8988T (cell line): Measurements from ENCODE around the gene ATP13A2.
"Not testable (repeated sequence)": the region's sequence is repeated elsewhere in the genome, so short reads cannot be mapped to it uniquely, and the experiment has no call there.

ENCODE experiments used
- DNase-seq: peaks from one replicate; pipeline ENCODE4 v3.0.0; 2011

ATP13A2 gene

DNA sequence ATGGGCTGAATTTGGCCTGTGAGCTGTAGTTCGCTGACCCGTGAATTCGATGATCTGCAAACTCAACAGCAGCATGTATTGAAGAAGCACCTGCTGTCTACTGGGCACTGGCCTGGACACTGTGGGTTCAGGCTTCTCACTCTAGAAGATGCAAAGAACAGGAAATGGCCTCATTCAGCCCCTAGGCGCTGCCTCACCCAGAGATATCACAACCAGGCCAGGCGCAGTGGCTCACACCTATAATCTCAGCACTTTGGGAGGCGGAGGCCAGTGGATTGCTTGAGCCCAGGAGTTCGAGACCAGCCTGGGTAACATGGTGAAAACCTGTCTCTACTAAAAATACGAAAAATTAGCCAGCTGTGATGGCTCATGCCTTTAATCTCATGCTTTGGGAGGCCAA is 55.0 kb downstream of the ATP13A2 start:
- no peak for DNase-seq

DNA sequence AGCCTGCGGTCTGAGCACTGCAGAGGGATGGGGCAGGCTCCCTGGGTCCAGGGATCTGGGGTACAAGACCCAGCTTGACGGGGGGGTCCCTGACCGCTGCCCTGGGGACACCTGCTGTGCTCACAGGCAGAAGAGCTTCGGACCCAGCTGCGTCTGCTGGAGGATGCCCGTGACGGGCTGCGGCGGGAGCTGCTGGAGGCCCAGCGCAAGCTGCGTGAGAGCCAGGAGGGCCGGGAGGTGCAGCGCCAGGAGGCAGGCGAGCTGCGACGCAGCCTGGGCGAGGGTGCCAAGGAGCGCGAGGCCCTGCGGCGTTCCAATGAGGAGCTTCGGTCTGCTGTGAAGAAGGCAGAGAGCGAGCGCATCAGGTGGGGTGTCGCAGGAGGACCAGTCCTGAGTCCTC is 56.5 kb downstream of the ATP13A2 start:
- no peak for DNase-seq

DNA sequence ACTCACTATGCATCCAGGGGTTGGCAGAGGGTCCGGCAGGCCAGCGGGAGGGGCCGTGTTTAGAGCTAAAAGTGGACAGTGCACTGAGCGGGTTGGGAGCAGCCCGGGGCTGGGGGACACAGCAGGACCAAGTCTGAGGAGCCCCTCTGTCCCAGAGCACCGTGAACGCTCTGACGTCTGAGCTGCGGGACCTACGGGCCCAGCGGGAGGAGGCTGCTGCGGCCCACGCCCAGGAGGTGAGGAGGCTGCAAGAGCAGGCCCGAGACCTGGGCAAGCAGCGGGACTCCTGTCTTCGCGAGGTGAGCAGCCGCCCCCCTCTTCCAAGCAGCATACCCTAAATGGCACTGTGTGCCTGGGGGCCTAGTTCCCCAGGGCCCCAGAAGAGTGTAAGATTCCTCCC is 57.1 kb downstream of the ATP13A2 start:
- no peak for DNase-seq

DNA sequence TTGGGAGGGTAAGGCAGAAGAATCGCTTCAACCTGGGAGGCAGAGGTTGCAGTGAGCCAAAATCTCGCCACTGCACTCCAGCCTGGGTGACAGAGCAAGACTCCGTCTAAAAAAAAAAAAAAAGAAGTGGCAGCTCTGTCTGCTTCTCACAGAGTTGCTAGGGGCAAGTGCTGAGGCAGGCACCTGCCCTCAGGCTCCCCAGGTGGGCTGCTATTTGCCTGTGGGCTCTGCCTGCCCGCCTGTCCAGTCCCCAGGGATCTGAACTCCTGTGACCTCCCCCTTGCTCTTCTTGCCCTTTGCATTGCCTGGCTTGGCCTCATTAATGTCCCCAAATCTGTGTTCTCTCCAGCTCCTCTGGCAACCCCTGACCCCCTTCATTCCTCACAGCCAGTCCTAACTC is 59.4 kb downstream of the ATP13A2 start:
- DNase-seq, result not testable (repeated sequence)

DNA sequence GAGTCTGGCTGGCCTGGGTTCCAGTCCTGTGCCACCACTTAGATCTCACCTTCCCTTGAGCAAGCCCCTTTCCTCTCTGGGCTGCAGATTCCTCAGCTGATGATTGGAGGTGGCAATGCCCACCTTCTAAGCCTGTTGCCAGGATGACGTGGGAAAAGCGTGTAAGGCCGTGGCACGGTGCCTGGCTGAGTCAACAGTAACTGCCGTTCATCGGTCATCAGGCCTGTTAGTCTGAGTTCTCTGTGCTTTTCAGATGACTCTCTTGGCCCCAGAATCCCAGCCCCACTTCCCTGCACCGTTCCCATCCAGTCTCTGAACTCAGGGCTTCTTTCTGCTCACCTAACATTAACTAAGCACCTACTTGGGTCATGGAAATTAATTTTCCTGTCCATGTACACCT is 62.7 kb downstream of the ATP13A2 start:
- not testable (repeated sequence) for DNase-seq

DNA sequence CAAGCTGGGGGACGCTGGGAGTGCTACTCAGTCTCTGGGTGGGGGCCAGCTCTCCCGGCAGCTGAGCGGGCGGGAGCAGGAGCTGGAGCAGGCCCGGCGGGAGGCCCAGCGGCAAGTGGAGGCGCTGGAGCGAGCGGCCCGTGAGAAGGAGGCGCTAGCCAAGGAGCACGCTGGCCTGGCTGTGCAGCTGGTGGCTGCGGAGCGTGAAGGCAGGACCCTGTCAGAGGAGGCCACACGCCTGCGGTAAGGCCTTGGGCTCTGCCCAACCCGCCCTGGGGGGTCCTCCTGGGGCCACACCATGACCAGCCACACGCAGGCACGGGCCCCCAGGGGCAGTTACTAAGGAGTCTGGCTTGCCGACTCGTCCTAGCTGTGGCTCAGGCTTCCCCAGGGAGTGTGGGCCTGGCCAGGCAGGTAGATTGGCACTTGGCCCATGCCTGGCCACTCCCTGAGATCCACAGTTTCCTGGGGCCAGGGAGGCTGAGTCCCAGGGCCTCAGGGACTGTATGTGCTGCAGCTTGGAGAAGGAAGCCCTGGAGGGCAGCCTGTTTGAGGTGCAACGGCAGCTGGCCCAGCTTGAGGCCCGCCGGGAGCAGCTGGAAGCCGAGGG is 63.3 kb downstream of the ATP13A2 start:
- not testable (repeated sequence) for DNase-seq

DNA sequence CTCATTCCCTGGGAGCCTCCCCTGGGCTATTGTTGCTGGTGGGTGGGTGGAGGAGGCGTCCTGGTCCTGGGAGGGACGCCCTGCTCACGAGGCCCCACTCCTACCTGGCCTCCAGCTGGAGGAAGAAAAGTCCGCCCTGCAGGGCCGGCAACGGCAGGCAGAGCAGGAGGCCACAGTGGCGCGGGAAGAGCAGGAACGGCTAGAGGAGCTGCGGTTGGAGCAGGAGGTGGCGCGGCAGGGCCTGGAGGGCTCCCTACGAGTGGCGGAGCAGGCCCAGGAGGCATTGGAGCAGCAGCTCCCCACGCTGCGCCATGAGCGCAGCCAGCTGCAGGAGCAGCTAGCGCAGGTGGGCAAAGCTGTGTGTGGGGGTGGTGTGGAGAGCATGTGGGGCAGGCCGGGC is 65.1 kb downstream of the ATP13A2 start:
- DNase-seq, result no peak

DNA sequence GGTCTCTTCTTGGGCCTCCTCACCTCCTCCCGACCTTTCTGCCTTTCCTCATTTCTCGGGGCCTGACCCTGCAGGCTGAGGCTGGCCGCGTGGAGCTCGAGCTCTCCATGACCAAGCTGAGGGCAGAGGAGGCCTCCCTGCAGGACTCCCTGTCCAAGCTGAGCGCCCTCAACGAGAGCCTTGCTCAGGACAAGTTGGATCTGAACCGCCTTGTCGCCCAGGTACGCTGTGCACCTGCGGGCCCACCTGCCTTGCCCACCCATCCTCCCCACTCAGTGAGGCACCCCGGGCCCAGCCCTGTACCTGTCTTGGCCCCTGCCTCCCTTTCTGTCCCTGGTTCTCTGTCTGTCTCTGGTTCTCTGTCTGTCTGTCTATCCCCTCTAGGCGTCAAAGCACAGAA is 65.5 kb downstream of the ATP13A2 start:
- DNase-seq, result not testable (repeated sequence)

DNA sequence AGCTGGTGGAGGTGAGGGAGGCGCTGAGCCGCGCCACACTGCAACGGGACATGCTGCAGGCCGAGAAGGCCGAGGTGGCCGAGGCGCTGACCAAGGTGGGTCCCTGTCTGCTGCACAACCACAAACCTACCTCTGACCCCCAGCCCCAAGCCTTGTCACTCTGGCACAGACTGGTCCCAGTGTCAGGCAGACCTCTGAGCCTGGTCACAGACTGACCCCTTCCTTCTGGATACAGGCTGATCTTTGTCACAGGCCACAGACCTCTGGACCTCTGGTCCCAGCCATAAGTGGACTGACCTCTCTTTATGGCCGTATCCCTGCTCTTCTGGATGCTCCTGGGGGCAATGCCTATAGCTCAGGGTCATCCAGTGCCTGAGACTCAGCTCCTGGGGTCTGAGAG is 66.2 kb downstream of the ATP13A2 start:
- DNase-seq, result not testable (repeated sequence)

DNA sequence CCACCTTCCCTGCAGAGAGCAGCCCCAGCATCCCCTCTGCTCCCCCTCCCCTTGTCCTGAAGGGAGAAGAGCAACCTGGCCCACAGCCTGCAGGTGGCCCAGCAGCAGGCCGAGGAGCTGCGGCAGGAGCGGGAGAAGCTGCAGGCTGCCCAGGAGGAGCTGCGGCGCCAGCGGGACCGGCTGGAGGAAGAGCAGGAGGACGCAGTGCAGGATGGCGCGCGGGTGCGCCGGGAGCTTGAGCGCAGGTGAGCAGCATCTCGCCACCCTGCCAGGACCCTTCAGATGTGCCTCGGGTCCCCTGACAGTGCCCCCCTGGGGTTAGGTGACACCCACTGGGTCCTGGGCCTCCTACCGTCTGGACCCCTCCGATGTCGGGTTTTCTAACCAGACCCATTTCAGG is 67.7 kb downstream of the ATP13A2 start:
- no peak for DNase-seq

DNA sequence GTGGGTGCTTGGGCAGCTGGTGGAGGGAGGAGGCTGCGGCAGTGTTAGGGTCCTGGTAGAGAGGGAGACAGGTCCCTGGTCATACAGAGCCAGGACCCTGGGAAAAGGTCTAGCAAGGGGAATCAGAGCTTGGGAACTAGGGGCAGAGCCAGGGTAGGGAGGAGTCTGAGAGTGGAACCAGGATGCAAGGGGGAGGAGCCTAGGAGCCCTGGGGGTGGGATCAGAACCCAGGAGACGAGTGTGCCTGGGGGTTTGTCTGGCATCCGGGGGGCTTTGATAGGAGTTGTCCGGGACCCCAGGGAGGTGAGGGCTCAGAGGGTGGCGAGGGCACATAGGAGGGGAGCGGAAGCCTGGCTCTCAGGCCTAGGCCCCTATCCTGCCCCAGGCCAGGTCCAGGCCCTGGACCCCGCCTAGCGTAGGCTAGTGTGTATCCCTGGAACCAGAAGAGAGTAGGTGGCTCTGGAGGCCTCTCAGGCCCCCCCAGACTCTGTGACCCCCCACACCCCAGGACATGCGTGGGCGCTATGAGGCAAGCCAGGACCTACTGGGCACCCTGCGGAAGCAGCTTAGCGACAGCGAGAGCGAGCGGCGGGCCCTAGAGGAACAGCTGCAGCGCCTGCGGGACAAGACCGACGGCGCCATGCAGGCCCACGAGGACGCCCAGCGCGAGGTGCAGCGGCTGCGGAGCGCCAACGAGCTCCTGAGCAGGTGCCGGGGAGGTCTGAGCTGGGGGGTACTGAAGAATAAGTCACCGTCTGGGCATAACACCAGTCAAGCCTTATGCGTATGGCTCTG is 72.1 kb downstream of the ATP13A2 start:
- DNase-seq, result not testable (repeated sequence)

DNA sequence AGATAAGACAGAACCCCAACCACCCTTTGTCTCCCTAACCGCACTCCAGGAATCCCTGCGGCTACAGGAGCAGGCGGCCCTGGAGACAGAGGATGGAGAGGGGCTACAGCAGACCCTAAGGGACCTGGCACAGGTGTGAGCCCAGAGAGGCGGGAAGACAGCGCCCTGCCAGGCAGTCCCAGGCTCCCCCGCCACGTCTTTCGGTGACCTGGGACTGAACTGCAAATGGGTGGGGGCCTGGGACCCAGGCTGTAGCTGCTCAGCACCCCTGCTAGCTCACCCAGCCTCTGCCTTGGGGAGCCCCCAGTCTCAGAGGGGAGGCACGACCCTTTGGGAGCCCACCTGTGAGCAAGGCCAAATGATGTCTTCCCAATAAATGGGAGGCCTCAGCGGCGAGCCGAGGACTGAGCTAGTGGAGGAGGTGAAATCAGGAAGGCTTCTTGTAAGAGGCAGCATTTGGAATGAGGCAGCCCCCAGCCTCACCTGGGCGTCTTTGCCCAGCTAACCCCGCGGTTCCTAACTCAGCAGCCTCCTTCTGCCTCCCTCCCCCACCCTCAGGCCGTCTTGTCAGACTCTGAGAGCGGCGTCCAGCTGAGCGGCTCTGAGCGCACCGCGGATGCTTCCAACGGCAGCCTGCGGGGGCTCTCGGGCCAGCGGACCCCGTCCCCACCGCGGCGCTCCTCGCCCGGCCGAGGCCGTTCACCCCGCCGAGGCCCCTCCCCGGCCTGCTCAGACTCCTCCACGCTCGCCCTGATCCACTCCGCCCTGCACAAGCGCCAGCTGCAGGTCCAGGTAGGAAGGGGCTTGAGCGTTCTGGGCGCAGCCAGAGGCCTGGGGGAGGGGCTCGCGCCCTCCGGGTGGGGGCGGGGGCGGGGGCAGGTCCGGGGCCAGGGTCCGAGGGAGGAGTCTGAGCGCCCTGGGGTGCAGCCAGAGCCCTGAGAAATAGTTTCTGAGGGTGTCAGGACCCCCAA is 73.1 kb downstream of the ATP13A2 start:
- DNase-seq, result no peak

DNA sequence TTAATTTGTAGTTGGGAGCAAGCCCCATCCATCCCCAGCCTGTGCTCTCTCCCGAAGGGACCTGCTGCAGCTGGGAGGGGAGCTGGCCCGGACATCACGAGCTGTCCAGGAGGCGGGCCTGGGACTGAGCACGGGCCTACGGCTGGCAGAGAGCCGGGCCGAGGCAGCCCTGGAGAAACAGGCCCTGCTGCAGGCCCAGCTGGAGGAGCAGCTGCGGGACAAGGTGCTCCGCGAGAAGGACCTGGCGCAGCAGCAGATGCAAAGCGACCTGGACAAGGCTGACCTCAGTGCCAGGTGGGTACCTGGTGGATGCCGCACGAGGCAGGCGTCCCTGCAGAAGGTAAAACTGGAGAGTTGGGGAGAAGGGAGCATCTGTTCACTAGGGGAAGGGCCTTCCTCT is 75.1 kb downstream of the ATP13A2 start:
- DNase-seq, result not testable (repeated sequence)
